ENCODE measurements around the gene NELFB. TPM values are rescaled to one million over a fixed set of nuclear protein-coding genes. Genes with fewer than 3 reads are reported as not detected.

NELFB gene
- total and polyA plus RNA-seq, 2 donors (not counting 1 experiment from before 2014, with no cell fraction given) = 53.7 to 55.8 TPM

DNA sequence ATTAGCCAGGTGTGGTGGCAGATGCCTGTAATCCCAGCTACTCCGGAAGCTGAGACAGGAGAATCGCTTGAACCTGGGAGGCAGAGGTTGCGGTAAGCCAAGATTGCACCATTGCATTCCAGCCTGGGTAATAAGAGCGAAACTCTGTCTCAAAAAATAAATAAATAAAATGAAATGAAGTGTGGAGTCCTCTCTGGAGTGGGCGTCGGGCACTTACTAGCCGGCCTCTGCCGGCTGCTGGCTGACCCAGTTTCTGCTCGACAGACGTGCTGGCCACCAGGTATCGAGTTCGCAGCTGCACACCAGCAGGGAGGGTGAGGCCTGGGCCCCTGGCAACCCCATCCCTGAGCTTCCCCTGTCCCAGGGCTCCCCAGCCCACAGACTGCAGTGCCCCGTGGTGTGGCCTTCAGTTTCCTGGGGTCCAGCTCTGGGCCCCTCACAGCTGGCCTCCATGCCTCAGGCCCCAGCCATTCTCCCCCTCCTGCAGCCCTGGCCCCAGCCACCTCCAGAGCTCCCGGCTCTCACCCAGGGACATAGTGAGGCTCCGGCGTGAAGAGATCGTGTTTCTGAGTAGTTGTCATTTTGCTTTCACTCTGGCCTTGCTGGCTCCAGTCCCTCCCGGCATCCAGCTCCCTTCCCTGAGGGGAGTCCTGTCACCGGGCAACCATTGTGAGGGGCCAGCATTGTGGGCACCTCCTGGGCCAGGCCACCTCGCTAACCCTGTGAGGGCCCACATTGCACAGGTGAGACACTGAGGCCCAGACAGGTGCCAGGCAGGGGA, 7.8 kb upstream of the NELFB start:
- Histone ChIP-seq H3K36me3 (replicated peaks in 1 of 2; ENCODE audit: control extremely low read depth in 1 of 2, control insufficient read depth in 1 of 2, extremely low read depth in 1 of 2, insufficient read depth in 2 of 2, low read length in 1 of 2) (peaks cover 0 to 14% of the 10 kb centered on the region in 2 experiments), H3K4me2 (replicated peaks; ENCODE audit: low read depth, low read length, poor library complexity, severe bottlenecking) (no peak overlapping the region), H3K4me3 (ENCODE audit: control extremely low read depth in 1 of 5, extremely low read depth in 1 of 5, insufficient read depth in 1 of 5, low read depth in 2 of 5, low read length in 4 of 5) (no peak overlapping the region), H3K27me3 (replicated peaks in 1 of 4; ENCODE audit: control extremely low read depth in 1 of 4, control insufficient read depth in 3 of 4, insufficient read depth in 4 of 4, low read length in 3 of 4) (no peaks in the 10 kb centered on the region), H3K9ac (ENCODE audit: low read length) (no peak overlapping the region), H3K4me1 (ENCODE audit: control insufficient read depth in 2 of 2, insufficient read depth in 2 of 2, low read length in 2 of 2) (peaks cover 5% of the 10 kb centered on the region in 2 donors), H4K20me1 (ENCODE audit: control insufficient read depth, insufficient read depth, low read length, poor library complexity, severe bottlenecking) (peaks cover 20% of the 10 kb centered on the region), H3K79me2 (ENCODE audit: control insufficient read depth, insufficient read depth, low read length) (peaks cover 25% of the 10 kb centered on the region), H3K27ac (ENCODE audit: low read length in 2 of 2) (no peak overlapping the region), H2AFZ (ENCODE audit: insufficient read depth, low read depth, low read length, poor library complexity, severe bottlenecking) (no peak overlapping the region), H3K9me3 (ENCODE audit: control extremely low read depth in 1 of 3, control insufficient read depth in 2 of 3, insufficient read depth in 1 of 3, low read length in 2 of 3) (no peaks in the 10 kb centered on the region)
- POLR2A ChIA-PET = interaction anchor here (0.6 kb wide), 1 partner anchor 188 kb away, joined by 8 read pairs; no protein-coding TSS in a partner anchor
- no peak for TF ChIP-seq EZH2 (IDR thresholded peaks at IDR 0.05; ENCODE audit: borderline replicate concordance, insufficient read depth, low read depth, low read length, poor library complexity, severe bottlenecking)
- TF ChIP-seq, protein P1, sequence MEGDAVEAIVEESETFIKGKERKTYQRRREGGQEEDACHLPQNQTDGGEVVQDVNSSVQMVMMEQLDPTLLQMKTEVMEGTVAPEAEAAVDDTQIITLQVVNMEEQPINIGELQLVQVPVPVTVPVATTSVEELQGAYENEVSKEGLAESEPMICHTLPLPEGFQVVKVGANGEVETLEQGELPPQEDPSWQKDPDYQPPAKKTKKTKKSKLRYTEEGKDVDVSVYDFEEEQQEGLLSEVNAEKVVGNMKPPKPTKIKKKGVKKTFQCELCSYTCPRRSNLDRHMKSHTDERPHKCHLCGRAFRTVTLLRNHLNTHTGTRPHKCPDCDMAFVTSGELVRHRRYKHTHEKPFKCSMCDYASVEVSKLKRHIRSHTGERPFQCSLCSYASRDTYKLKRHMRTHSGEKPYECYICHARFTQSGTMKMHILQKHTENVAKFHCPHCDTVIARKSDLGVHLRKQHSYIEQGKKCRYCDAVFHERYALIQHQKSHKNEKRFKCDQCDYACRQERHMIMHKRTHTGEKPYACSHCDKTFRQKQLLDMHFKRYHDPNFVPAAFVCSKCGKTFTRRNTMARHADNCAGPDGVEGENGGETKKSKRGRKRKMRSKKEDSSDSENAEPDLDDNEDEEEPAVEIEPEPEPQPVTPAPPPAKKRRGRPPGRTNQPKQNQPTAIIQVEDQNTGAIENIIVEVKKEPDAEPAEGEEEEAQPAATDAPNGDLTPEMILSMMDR (IDR thresholded peaks at IDR 0.05) = no peak
- Mint-ChIP-seq H3K4me3 (no peak overlapping the region), H3K27ac (no peak overlapping the region), H3K9me3 (ENCODE audit: insufficient read depth) (no peaks in the 10 kb centered on the region), H3K4me1 (peaks cover 14% of the 10 kb centered on the region), H3K27me3 (no peaks in the 10 kb centered on the region)
- no peak for ATAC-seq (ENCODE audit: low read depth)
- intact Hi-C loops (cut with micrococcal nuclease) = no loop called here
- WGBS (ENCODE audit: insufficient coverage) = 89% methylated on average over 19 of the region's 20 CpGs
- no peak for DNase-seq
- CTCF ChIA-PET = interaction anchor here (2.5 kb wide), 1 partner anchor 11 kb away, joined by 13 read pairs; no protein-coding TSS in a partner anchor

DNA sequence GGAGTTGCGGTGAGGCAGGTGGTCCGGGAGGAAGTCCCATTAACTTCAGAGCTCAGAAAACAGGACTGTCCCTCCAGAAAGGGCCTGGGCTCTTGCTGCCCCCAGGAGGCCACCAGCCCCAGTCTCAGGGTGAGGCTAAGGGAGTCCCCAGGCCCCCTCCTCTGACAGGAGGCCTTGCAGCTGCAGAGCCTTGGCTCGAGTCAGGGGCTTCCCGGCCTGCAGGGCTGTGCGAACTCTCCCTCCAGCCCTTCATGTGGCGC, 7.3 kb upstream of the NELFB start:
- H3K9ac ChIP-seq (ENCODE audit: low read length) = no peak overlapping the region
- H3K27me3 ChIP-seq (replicated peaks in 1 of 4; ENCODE audit: control extremely low read depth in 1 of 4, control insufficient read depth in 3 of 4, insufficient read depth in 4 of 4, low read length in 3 of 4) = no peaks in the 10 kb centered on the region
- peaks cover 15% of the 10 kb centered on the region for H4K20me1 ChIP-seq (ENCODE audit: control insufficient read depth, insufficient read depth, low read length, poor library complexity, severe bottlenecking)
- H3K4me3 ChIP-seq (ENCODE audit: control extremely low read depth in 1 of 5, extremely low read depth in 1 of 5, insufficient read depth in 1 of 5, low read depth in 2 of 5, low read length in 4 of 5) = no peak overlapping the region
- Mint-ChIP-seq H3K27me3 (no peaks in the 10 kb centered on the region), H3K4me1 (peaks cover 9% of the 10 kb centered on the region), H3K27ac (no peak overlapping the region), H3K4me3 (no peak overlapping the region), H3K9me3 (ENCODE audit: insufficient read depth) (no peaks in the 10 kb centered on the region)
- WGBS (ENCODE audit: insufficient coverage) = no CpG with 5 or more reads among the region's 6 CpGs
- ChIA-PET POLR2A (no interaction called here), CTCF (interaction anchor here (0.7 to 2.5 kb wide), 2 partner anchors 11 to 18 kb away, joined by 3 to 13 read pairs; no protein-coding TSS in a partner anchor)
- ATAC-seq (ENCODE audit: low read depth) (no peak), DNase-seq (no peak)
- peaks cover 0 to 2% of the 10 kb centered on the region in 2 donors for H3K4me1 ChIP-seq (ENCODE audit: control insufficient read depth in 2 of 2, insufficient read depth in 2 of 2, low read length in 2 of 2)
- intact Hi-C loops (cut with micrococcal nuclease) = no loop called here
- H2AFZ ChIP-seq (ENCODE audit: insufficient read depth, low read depth, low read length, poor library complexity, severe bottlenecking) = no peak overlapping the region
- H3K36me3 ChIP-seq (replicated peaks in 1 of 2; ENCODE audit: control extremely low read depth in 1 of 2, control insufficient read depth in 1 of 2, extremely low read depth in 1 of 2, insufficient read depth in 2 of 2, low read length in 1 of 2) = peaks cover 0 to 9% of the 10 kb centered on the region in 2 experiments
- TF ChIP-seq EZH2 (IDR thresholded peaks at IDR 0.05; ENCODE audit: borderline replicate concordance, insufficient read depth, low read depth, low read length, poor library complexity, severe bottlenecking) = no peak
- TF ChIP-seq, protein P1 (IDR thresholded peaks at IDR 0.05) = no peak
- no peak overlapping the region for H3K27ac ChIP-seq (ENCODE audit: low read length in 2 of 2)
- no peaks in the 10 kb centered on the region for H3K9me3 ChIP-seq (ENCODE audit: control extremely low read depth in 1 of 3, control insufficient read depth in 2 of 3, insufficient read depth in 1 of 3, low read length in 2 of 3)
- H3K4me2 ChIP-seq (replicated peaks; ENCODE audit: low read depth, low read length, poor library complexity, severe bottlenecking) = no peak overlapping the region
- H3K79me2 ChIP-seq (ENCODE audit: control insufficient read depth, insufficient read depth, low read length) = peaks cover 19% of the 10 kb centered on the region

All from B cell (primary cell).